Measurements from ENCODE around the gene DDX19B.
"Not testable (repeated sequence)": the region's sequence is repeated elsewhere in the genome, so short reads cannot be mapped to it uniquely, and the experiment has no call there.

The DDX19B gene

GRCh38 chr16:70298988-70299938, at the start of gene DDX19B:
Gene DDX19B, plus strand, starts transcription at chr16:70299186. Its CDS starts 112 bp downstream, at chr16:70299298.
- peak; percentile 8 for DNase-seq

GRCh38 chr16:70249697-70250096, 49.3 kb upstream of the DDX19B start:
- DNase-seq: not testable (repeated sequence)

GRCh38 chr16:70250748-70251628, 48.0 kb upstream of the DDX19B start:
- no peak for DNase-seq

- DNase-seq: peak; percentile 93
Observed at GRCh38 chr16:70251629-70252354, 47.2 kb upstream of the DDX19B start, which contains the start of gene EXOSC6. Gene EXOSC6, minus strand, starts transcription at chr16:70251940. Its CDS starts 40 bp downstream, at chr16:70251900.

- DNase-seq: no peak
Observed at GRCh38 chr16:70252355-70252988, 46.5 kb upstream of the DDX19B start.

- DNase-seq: no peak
Observed at GRCh38 chr16:70253291-70254106, 45.5 kb upstream of the DDX19B start.

GRCh38 chr16:70254180-70254964, 44.6 kb upstream of the DDX19B start:
- no peak for DNase-seq

GRCh38 chr16:70254965-70255286, 44.1 kb upstream of the DDX19B start:
- DNase-seq: no peak

GRCh38 chr16:70255574-70255973, 43.4 kb upstream of the DDX19B start:
- no peak for DNase-seq

- DNase-seq: no peak
Observed at GRCh38 chr16:70257391-70257790, 41.6 kb upstream of the DDX19B start.

- no peak for DNase-seq
Observed at GRCh38 chr16:70258065-70258464, 40.9 kb upstream of the DDX19B start.

GRCh38 chr16:70258946-70259345, 40.0 kb upstream of the DDX19B start:
- DNase-seq: no peak

- DNase-seq: not testable (repeated sequence)
Observed at GRCh38 chr16:70259903-70260302, 39.1 kb upstream of the DDX19B start.

- peak; percentile 32 for DNase-seq
Observed at GRCh38 chr16:70267516-70267915, 31.5 kb upstream of the DDX19B start.

GRCh38 chr16:70267922-70268321, 31.1 kb upstream of the DDX19B start:
- not testable (repeated sequence) for DNase-seq

- DNase-seq: no peak
Observed at GRCh38 chr16:70269471-70269870, 29.5 kb upstream of the DDX19B start.

GRCh38 chr16:70270176-70270575, 28.8 kb upstream of the DDX19B start:
- DNase-seq: no peak

GRCh38 chr16:70271696-70272095, 27.3 kb upstream of the DDX19B start:
- no peak for DNase-seq

GRCh38 chr16:70276392-70276791, 22.6 kb upstream of the DDX19B start:
- DNase-seq: no peak

GRCh38 chr16:70287304-70287971, 11.5 kb upstream of the DDX19B start:
- not testable (repeated sequence) for DNase-seq

Data from NCI-H1694 treated with DMSO at 0.1 percent for 48 hours (cell line).